Activated CD8-positive, alpha-beta memory T cell treated with anti-CD3 and anti-CD28 coated beads for 24 hours (primary cell): Measurements from ENCODE around the gene ADAM19.
"Not testable (repeated sequence)": the region's sequence is repeated elsewhere in the genome, so short reads cannot be mapped to it uniquely, and the experiment has no call there.

Experiments
- DNase-seq: peaks from one replicate; pipeline ENCODE4 v3.0.0-alpha.2; 2020

The ADAM19 gene

GRCh38 chr5:157513182-157513581 is 62.4 kb downstream of the ADAM19 start:
- no peak for DNase-seq

GRCh38 chr5:157511651-157512644 is 63.6 kb downstream of the ADAM19 start:
- DNase-seq, result no peak

GRCh38 chr5:157510682-157511081 is 64.9 kb downstream of the ADAM19 start:
- DNase-seq, result no peak

- DNase-seq, result no peak
Observed at GRCh38 chr5:157509587-157509986, 66.0 kb downstream of the ADAM19 start.

GRCh38 chr5:157509093-157509492 is 66.5 kb downstream of the ADAM19 start:
- DNase-seq, result no peak

- no peak for DNase-seq
Observed at GRCh38 chr5:157506981-157507780, 68.4 kb downstream of the ADAM19 start.

- no peak for DNase-seq
Observed at GRCh38 chr5:157506066-157506590, 69.4 kb downstream of the ADAM19 start.

- DNase-seq, result no peak
Observed at GRCh38 chr5:157505496-157505895, 70.1 kb downstream of the ADAM19 start.

GRCh38 chr5:157504053-157504452 is 71.5 kb downstream of the ADAM19 start:
- no peak for DNase-seq

- DNase-seq, result no peak
Observed at GRCh38 chr5:157502143-157502647, 73.4 kb downstream of the ADAM19 start.

GRCh38 chr5:157497875-157498611 is 77.5 kb downstream of the ADAM19 start:
- DNase-seq, result no peak

GRCh38 chr5:157496864-157497263 is 78.7 kb downstream of the ADAM19 start:
- no peak for DNase-seq

GRCh38 chr5:157494178-157494832 is 81.3 kb downstream of the ADAM19 start:
- DNase-seq, result no peak

GRCh38 chr5:157492886-157493285 is 82.7 kb downstream of the ADAM19 start:
- no peak for DNase-seq

GRCh38 chr5:157491471-157491995 is 84.0 kb downstream of the ADAM19 start:
- no peak for DNase-seq

- DNase-seq, result no peak
Observed at GRCh38 chr5:157487358-157487757, 88.2 kb downstream of the ADAM19 start.

GRCh38 chr5:157486861-157487260 is 88.7 kb downstream of the ADAM19 start:
- DNase-seq, result no peak

GRCh38 chr5:157486221-157486681 is 89.3 kb downstream of the ADAM19 start:
- DNase-seq, result no peak

- DNase-seq, result no peak
Observed at GRCh38 chr5:157485811-157486210, 89.8 kb downstream of the ADAM19 start.

GRCh38 chr5:157485340-157485739 is 90.2 kb downstream of the ADAM19 start:
- DNase-seq, result no peak

- no peak for DNase-seq
Observed at GRCh38 chr5:157484768-157485167, 90.8 kb downstream of the ADAM19 start.

GRCh38 chr5:157482702-157483101 is 92.9 kb downstream of the ADAM19 start:
- not testable (repeated sequence) for DNase-seq
